Muscle of back (tissue), 11 donors: Measurements from ENCODE around the gene FRMD5. TPM values are rescaled to one million over a fixed set of nuclear protein-coding genes. Genes with fewer than 3 reads are reported as not detected.

Experiments used
- DNase-seq, 3 donors: peaks; one replicate each; pipeline versions ENCODE4 v3.0.0 to v3.0.0-alpha.2; 2013
- polyA plus RNA-seq, 10 donors: library from polyadenylated mRNA; unstranded; fragments of 120-200 nt; gene quantifications; one replicate each; pipeline ENCODE4 v1.2.1, GENCODE V29; 2013; ENCODE audit not compliant: insufficient read length in 10 of 10

FRMD5 gene
- polyA plus RNA-seq, 10 donors = 0.15 to 0.75 (median 0.42) TPM

GRCh38 chr15:43923553-43923952, 271.5 kb downstream of the FRMD5 start:
- DNase-seq = no peak

DNA sequence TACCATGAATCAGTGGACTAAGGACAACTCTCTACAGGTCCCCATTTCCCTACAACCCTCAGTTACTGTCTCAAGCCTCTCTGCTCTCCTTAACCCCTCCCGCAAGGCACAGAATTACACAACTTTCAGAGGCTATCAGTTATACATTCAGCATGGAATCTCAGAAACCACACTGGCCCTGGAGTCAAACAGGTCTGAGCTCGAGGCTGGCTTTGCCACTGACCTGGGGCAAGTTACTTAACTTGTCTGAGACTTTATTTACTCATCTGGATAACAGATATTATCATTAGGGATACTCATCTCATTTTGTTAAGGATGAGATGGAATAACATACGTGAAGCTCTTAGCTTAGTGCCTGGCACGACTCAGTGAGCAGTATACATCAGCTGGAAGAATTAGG, 273.1 kb downstream of the FRMD5 start:
- no peak for DNase-seq

- no peak for DNase-seq
Measured at GRCh38 chr15:43920815-43921214, 274.3 kb downstream of the FRMD5 start.

DNA sequence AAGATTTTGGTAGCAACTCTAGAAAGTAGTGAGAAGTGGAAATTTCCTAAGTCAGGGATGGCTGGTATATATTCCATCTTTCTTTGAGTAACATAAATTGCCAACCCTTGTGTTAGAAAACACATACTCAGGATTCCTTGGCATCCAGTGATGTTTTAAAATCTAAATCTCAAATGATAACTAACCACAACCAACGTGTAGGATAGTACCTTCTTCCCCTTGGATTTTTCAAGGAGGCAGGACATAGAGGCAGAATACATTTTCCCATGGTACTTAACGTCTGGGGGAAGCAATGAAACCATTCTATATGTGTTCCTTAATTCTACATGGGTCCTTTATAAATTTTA, 274.8 kb downstream of the FRMD5 start:
- no peak for DNase-seq

GRCh38 chr15:43919540-43920253, 275.4 kb downstream of the FRMD5 start:
- DNase-seq = peak in 1 of 3 donors; percentile 17

DNA sequence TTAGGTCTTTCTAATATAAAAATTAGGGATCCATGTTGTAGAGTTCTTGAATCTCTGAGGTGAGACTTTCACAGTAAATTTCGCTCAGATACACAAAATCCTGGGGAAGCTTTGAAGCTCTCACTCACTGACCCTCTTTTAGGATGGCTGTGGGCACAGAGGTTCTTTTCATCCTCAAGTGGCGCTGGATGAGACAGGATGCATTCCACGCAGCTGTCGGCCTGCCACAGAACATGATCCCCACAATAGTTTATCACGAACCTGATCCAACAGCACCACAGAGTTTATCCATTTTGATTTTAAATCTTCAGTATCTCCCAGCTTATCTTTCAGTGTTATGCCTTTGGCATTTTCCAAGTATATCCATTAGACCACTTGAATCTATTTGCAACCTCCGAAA, 276.4 kb downstream of the FRMD5 start:
- no peak for DNase-seq

GRCh38 chr15:43916326-43916660, 278.8 kb downstream of the FRMD5 start:
- DNase-seq = peak in 1 of 3 donors; percentile 61

- DNase-seq = peak in 1 of 3 donors; percentile 54
Measured at GRCh38 chr15:43915631-43916325, 279.3 kb downstream of the FRMD5 start.

DNA sequence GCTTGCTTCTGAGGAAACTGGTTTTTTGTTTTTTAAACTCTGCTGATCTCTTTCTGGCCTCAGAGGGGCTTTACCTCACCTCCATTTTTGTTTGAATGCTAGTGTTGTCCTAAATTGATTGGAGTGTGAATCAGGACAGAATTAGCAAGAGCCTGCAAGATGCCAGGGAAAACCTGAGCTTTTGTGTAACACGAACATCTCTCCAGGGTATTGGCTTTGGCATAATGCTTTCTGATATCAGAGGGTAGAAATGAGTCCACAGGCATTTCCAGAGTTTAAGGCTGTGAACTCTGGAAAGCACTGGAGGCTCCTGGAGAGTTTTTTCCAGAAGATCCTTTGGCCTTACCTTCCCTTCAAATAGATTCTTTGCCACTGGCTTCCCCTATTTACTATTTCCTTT, 281.1 kb downstream of the FRMD5 start:
- DNase-seq = no peak

GRCh38 chr15:43913026-43913780, 281.9 kb downstream of the FRMD5 start:
- DNase-seq = peak in 1 of 3 donors; percentile 92

DNA sequence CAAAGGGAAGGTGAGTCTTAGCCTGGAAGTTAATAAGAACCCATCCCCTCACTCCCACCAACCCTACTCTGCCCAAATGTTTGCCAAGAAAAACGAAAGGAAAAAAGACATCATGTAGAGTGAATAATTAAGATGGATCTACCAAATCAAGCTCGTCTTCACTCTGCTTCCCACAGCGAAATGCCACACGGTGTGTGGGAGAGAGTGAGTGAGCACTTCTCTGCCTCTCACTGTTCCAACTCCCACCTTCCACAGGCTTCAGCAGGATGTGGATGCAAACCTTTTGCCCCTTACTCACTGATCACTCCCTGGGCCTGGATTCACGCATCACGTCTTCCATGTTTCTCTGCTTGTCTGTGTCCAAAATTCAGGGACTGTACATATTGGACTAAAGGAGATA, 282.9 kb downstream of the FRMD5 start:
- no peak for DNase-seq

DNA sequence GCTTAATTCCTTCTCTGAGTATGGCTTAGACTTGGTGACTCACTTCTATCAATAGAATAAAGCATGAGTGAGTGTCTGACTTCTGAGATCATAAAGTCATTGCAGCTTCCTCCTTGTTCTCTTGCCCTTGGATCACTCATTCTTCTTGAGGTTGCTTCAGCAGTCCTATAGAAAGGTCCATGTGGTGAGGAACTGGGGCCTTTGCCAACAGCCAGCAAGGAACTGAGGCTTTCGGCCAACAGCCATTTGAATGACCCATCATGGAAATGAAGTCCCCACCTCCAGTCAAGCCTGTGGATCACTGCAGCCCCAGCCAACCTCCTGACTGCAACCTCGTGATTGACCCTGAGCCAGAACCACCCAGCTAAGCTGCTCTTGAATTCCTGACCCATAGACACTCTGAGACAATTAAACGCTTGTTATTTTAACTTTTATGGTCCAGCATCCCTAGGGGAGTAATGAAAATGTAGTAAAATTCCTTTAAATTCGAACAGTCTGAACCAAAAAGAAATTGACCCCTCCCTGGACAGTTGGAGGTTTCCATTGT, 283.8 kb downstream of the FRMD5 start:
- DNase-seq = peak in 2 of 3 donors; percentile 67 to 88

GRCh38 chr15:43908516-43909050, 286.5 kb downstream of the FRMD5 start:
- peak in 1 of 3 donors; percentile 70 for DNase-seq

GRCh38 chr15:43905755-43906154, 289.3 kb downstream of the FRMD5 start:
- DNase-seq = no peak

DNA sequence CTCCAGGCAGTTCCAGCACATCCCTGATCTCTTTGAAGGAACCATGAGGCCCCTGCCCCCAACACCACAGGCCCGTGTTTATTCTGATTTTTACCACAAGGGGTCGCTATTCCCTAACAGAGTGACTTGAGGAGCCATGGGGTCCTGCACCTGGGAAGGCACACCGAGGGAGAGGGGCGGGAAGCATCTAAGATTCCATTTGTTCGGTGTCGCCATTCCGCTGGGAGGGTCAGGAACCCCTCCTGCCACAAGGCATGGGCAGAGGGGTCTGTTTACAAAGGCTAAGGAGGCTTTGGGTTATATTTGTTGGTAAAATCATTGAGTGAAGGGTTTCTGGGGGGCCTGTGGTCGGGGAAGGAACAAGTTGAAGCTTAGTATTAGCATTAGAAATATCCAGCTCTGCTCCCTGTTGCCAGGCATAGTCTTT, 291.2 kb downstream of the FRMD5 start:
- peak; percentile 53 to 73 (median 64) for DNase-seq

DNA sequence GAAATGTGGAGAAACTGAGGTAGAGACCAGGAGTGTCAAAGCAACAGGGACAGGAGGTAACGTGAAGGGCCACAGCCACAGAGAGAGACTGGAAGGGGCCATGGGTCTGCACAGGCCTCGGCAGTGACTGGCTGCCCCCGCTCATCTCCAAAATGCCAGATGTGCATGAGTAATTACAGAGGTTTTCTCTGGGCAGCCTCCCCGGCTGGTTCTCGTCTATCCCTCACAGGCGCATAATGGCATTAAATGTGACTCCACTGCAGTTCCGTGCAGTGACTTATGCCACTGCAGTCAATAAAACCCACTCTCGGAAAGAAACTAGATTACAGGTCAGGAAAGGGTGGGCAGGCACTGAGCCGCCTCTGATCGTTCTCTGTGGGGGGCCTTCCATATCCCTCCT, 293.6 kb downstream of the FRMD5 start:
- DNase-seq = no peak

DNA sequence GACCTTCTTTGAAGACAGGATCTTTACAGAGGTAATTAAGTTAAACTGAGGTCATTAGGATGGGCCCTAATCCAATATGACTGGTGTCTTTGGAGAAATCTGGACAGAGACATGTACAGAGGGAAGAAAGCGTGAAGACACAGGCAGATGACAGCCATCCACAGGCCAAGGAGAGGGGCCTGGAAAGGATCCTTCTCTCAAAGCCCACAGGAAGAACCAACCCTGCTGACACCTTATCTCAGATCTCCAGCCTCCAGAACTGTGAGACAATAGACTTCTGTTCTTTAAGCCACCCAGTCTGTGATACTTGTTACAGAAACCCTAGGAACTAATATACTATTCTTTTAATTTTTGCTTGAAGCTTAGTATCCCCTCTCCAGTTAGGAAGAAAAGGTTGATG, 294.1 kb downstream of the FRMD5 start:
- no peak for DNase-seq

- DNase-seq = no peak
Measured at GRCh38 chr15:43899928-43900327, 295.1 kb downstream of the FRMD5 start.

GRCh38 chr15:43898891-43899290, 296.2 kb downstream of the FRMD5 start:
- no peak for DNase-seq

GRCh38 chr15:43896543-43896942, 298.5 kb downstream of the FRMD5 start:
- DNase-seq = no peak

DNA sequence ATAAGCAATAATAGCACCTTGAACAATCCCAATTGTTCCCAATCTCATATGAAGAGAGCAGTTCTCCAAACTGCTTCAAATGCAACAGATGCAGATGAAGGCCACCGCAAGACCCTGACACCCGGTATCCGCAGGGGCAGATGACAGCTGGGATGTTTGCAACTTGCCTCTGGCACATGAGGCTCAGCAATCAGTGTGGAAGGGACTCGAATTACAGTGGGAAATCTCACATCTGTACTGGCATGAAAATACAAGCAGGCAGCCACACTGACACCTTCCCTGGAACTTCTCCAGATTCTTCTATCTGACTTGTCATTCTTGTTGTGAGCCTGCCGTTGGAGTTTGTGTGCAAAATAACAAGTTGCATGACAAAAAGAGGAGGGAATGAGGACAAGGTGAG, 299.5 kb downstream of the FRMD5 start:
- DNase-seq = no peak

DNA sequence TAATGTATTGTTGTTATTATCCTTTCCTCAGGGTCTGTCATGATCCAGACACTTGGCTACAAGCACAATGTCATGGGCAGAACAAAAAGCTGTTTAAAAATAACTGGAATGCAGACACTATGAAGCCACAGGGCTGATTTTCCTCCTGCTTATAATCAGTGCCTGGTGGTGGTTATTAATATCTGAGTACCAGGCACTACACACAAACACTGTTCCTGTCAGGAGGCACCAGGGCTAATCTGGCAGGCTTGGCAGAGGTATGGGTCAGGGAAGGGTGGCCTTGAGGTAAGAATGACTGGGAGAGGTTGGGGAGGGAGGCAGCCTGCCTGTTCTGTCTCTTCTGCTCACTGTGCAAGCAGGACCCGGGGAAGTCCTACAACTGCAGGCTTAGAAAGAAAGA, 301.1 kb downstream of the FRMD5 start:
- DNase-seq = no peak
